Mesenchymal stem cell (in vitro differentiated cells and primary cell): Measurements from ENCODE around the gene IL12RB1.
"Not testable (repeated sequence)": the region's sequence is repeated elsewhere in the genome, so short reads cannot be mapped to it uniquely, and the experiment has no call there.

Experiments
- DNase-seq: peaks from one replicate; pipeline ENCODE4 v3.0.0-alpha.2; 2013
- H2AFZ ChIP-seq: one replicate; pipeline ENCODE4 v1.6.1; 2013; ENCODE audit warnings: low read depth, mild to moderate bottlenecking, control low read depth, inconsistent platforms, low read length, moderate library complexity
- H2AK5ac ChIP-seq: 2 replicates; pipeline ENCODE4 v1.6.1; 2013; ENCODE audit warnings: low read length, moderate library complexity, mild to moderate bottlenecking, inconsistent platforms; ENCODE audit not compliant: severe bottlenecking
- H2BK120ac ChIP-seq: one replicate; pipeline ENCODE4 v1.6.1; 2013; ENCODE audit warnings: low read depth, mild to moderate bottlenecking, inconsistent platforms, low read length, moderate library complexity
- H2BK12ac ChIP-seq, 2 experiments: one replicate each; pipeline ENCODE4 v1.6.1; 2013; ENCODE audit warnings: inconsistent platforms in 2 of 2, low read length in 2 of 2, mild to moderate bottlenecking in 2 of 2, moderate library complexity in 2 of 2, control low read depth in 1 of 2
- H2BK15ac ChIP-seq: one replicate; pipeline ENCODE4 v1.6.1; 2013; ENCODE audit warnings: mild to moderate bottlenecking, low read depth, inconsistent platforms; ENCODE audit not compliant: poor library complexity, severe bottlenecking
- H2BK5ac ChIP-seq: 2 replicates; pipeline ENCODE4 v1.6.1; 2013; ENCODE audit warnings: low read depth, mild to moderate bottlenecking, low read length, control low read depth, inconsistent platforms; ENCODE audit not compliant: poor library complexity, severe bottlenecking
- H3K14ac ChIP-seq, 2 experiments: one replicate each; pipeline ENCODE4 v1.6.1; 2013; ENCODE audit warnings: inconsistent platforms in 2 of 2, low read length in 2 of 2, control low read depth in 1 of 2, mild to moderate bottlenecking in 1 of 2, moderate library complexity in 1 of 2
- H3K18ac ChIP-seq, 2 experiments: one replicate each; pipeline ENCODE4 v1.6.1; 2013; ENCODE audit warnings: inconsistent platforms in 2 of 2, low read length in 2 of 2, control low read depth in 1 of 2, low read depth in 1 of 2, mild to moderate bottlenecking in 1 of 2
- H3K23ac ChIP-seq, 2 experiments: one replicate each; pipeline ENCODE4 v1.6.1; 2013; ENCODE audit warnings: inconsistent platforms in 2 of 2, low read length in 2 of 2, mild to moderate bottlenecking in 2 of 2, moderate library complexity in 2 of 2, control low read depth in 1 of 2
- H3K27ac ChIP-seq: 2 replicates; pipeline ENCODE4 v1.5.1; 2013; ENCODE audit warnings: mild to moderate bottlenecking, moderate library complexity, low read length, control low read depth, inconsistent platforms; ENCODE audit not compliant: poor library complexity, severe bottlenecking
- H3K27me3 ChIP-seq, 2 experiments: 2 replicates each; pipeline versions ENCODE4 v1.6.1 to v1.7.0; 2013; ENCODE audit warnings: low read length in 2 of 2, mild to moderate bottlenecking in 2 of 2, moderate library complexity in 2 of 2, control low read depth in 1 of 2, inconsistent platforms in 1 of 2; ENCODE audit not compliant: control insufficient read depth in 1 of 2, insufficient read depth in 1 of 2
- H3K36me3 ChIP-seq, 2 experiments: 2 replicates each; pipeline versions ENCODE4 v1.6.1 to v1.7.0; 2013; ENCODE audit warnings: low read length in 2 of 2, control low read depth in 1 of 2, inconsistent platforms in 1 of 2, low read depth in 1 of 2, mild to moderate bottlenecking in 1 of 2; ENCODE audit not compliant: insufficient read depth in 2 of 2, control insufficient read depth in 1 of 2
- H3K4ac ChIP-seq, 2 experiments: one replicate each; pipeline ENCODE4 v1.6.1; 2013; ENCODE audit warnings: inconsistent platforms in 2 of 2, low read length in 2 of 2, mild to moderate bottlenecking in 2 of 2, moderate library complexity in 2 of 2, control low read depth in 1 of 2, low read depth in 1 of 2
- H3K4me1 ChIP-seq: 2 replicates; pipeline ENCODE4 v1.6.1; 2013; ENCODE audit warnings: low read depth, low read length, control low read depth; ENCODE audit not compliant: control insufficient read depth, insufficient read depth
- H3K4me2 ChIP-seq: 2 replicates; pipeline ENCODE4 v1.6.1; 2013; ENCODE audit warnings: low read length, mild to moderate bottlenecking, inconsistent platforms; ENCODE audit not compliant: poor library complexity, severe bottlenecking
- H3K4me3 ChIP-seq, 2 experiments: 2 replicates each; pipeline versions ENCODE4 v1.5.1 to v1.7.0; 2013; ENCODE audit warnings: low read length in 2 of 2, mild to moderate bottlenecking in 2 of 2, control low read depth in 1 of 2, low read depth in 1 of 2; ENCODE audit not compliant: insufficient read depth in 1 of 2
- H3K79me1 ChIP-seq: replicated peaks from 2 replicates; pipeline ENCODE4 v1.6.1; 2013; ENCODE audit warnings: mild to moderate bottlenecking, control low read depth, low read length, inconsistent platforms; ENCODE audit not compliant: poor library complexity, severe bottlenecking
- H3K9ac ChIP-seq: 2 replicates; pipeline ENCODE4 v1.7.0; 2013; ENCODE audit warnings: mild to moderate bottlenecking, low read length, moderate library complexity
- H3K9me3 ChIP-seq: 2 replicates; pipeline ENCODE4 v1.7.0; 2013; ENCODE audit warnings: mild to moderate bottlenecking, low read length; ENCODE audit not compliant: control insufficient read depth
- H4K8ac ChIP-seq: one replicate; pipeline ENCODE4 v1.6.1; 2013; ENCODE audit warnings: inconsistent platforms, mild to moderate bottlenecking, low read length, moderate library complexity
- H4K91ac ChIP-seq: one replicate; pipeline ENCODE4 v1.6.1; 2013; ENCODE audit warnings: mild to moderate bottlenecking, low read length, inconsistent platforms
- WGBS: methylation state at CpG from one replicate; pipeline ENCODE4 v1.1.7; 2013; ENCODE audit warnings: mixed read lengths; 5-methylcytosine and 5-hydroxymethylcytosine counted together

The IL12RB1 gene

DNA sequence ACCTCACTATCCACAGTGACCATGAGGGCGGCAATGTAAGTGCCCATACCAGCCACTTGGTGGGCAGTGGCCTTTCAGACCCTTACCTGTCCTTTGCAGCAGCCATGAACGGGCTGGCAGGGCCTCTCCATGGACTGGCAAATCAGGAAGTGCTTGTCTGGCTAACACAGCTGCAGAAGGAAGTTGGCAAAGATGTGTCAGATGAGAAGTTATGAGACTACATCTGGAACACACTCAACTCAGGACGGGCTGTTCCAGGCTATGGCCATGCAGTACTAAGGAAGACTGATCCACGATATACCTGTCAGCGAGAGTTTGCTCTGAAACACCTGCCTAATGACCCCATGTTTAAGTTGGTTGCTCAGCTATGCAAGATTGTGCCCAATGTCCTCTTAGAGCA is 55.3 kb downstream of the IL12RB1 start:
- not testable (repeated sequence) for H3K23ac ChIP-seq, H3K27me3 ChIP-seq, H3K36me3 ChIP-seq, H3K9ac ChIP-seq, H3K4me2 ChIP-seq, H2BK5ac ChIP-seq, H2BK12ac ChIP-seq, H4K8ac ChIP-seq, H2AFZ ChIP-seq, H3K9me3 ChIP-seq, H4K91ac ChIP-seq, H2BK120ac ChIP-seq, H3K4ac ChIP-seq, H3K18ac ChIP-seq, H3K4me3 ChIP-seq, DNase-seq, H3K79me1 ChIP-seq, H2AK5ac ChIP-seq, H3K4me1 ChIP-seq, H3K27ac ChIP-seq, H3K14ac ChIP-seq, H2BK15ac ChIP-seq
- 82% methylated on average over 5 of the region's 5 CpGs for WGBS

DNA sequence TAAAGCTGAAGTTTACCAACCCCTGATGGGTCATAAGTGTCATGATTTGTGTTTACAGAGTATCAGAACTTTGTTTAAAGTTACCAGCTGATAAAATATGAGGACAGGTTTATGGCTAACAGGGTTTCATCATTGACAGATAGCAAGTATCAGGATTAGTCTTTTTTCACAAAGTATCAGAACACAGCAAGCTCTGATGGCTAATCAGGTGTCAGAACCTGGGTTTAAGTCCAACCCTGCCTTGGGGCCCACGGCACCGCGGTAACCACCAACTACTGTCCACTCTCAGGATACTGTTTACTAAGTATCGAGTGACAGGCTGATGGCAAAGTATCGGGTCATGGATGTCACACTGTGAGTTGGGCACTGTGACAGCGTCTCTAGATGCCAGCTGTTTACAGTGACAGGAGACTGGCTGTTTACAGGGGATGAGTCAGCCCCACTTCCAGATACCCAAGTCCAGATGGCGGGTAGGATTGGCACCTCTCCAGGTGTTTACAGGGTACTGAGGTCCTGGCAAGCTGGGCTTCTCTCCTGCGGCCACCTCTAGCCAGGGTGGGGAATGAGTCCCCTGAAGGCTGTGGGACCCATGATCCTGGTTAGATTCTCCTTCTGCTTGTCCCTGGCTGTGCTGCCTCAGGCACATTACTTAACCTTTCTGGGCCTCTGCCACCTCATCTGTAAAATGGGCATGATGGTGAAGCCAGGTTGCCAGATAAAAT is 57.0 kb downstream of the IL12RB1 start:
- Histone ChIP-seq H2BK5ac (no peak overlapping the region), H3K18ac (no peak overlapping the region), H3K27ac (no peak overlapping the region), H3K14ac (no peak overlapping the region), H2AK5ac (no peak overlapping the region), H4K91ac (no peak overlapping the region), H2BK120ac (no peak overlapping the region), H3K9ac (no peak overlapping the region), H2AFZ (no peak overlapping the region), H2BK15ac (no peak overlapping the region), H3K4ac (no peak overlapping the region), H2BK12ac (no peak overlapping the region), H3K9me3 (no peaks in the 10 kb centered on the region), H3K27me3 (no peaks in the 10 kb centered on the region), H3K79me1 (no peaks in the 10 kb centered on the region), H3K4me3 (no peak overlapping the region), H4K8ac (no peak overlapping the region), H3K4me1 (peaks cover 2% of the 10 kb centered on the region), H3K36me3 (no peaks in the 10 kb centered on the region), H3K4me2 (no peak overlapping the region), H3K23ac (no peak overlapping the region)
- DNase-seq, result peak; percentile 65
- WGBS, result 83% methylated on average over 8 of the region's 8 CpGs

DNA sequence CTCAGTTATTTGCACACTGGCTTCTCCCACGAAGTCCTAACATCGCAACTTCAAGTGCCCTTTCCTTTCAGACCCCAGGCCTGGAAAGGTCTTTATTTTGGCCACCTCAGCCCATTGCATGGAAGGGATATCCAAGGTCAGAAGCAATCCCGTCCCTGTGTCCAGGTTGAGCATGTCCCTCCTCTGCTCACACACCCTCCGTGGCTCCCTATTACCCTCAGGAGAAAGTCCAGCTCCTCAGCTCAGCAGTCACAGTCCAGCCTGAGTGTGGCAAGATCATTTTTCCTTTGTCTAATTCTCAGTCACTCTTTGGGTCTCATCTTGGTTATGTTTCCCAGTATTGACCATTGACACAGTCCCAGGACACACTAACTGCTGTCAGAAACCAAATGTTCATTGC is 59.6 kb downstream of the IL12RB1 start:
- 87% methylated on average over 4 of the region's 4 CpGs for WGBS
- no peak overlapping the region for H2BK120ac ChIP-seq
- no peak overlapping the region for H3K14ac ChIP-seq
- no peak overlapping the region for H2AK5ac ChIP-seq
- no peak overlapping the region for H3K9ac ChIP-seq
- no peak overlapping the region for H2BK5ac ChIP-seq
- H3K4me2 ChIP-seq, result no peak overlapping the region
- no peaks in the 10 kb centered on the region for H3K79me1 ChIP-seq
- H3K18ac ChIP-seq, result no peak overlapping the region
- no peak overlapping the region for H2BK15ac ChIP-seq
- no peak overlapping the region for H2AFZ ChIP-seq
- H4K8ac ChIP-seq, result peak overlapping the region; percentile 14
- H3K23ac ChIP-seq, result no peak overlapping the region
- no peaks in the 10 kb centered on the region for H3K36me3 ChIP-seq
- no peak overlapping the region for H3K27ac ChIP-seq
- no peaks in the 10 kb centered on the region for H3K9me3 ChIP-seq
- H2BK12ac ChIP-seq, result no peak overlapping the region
- DNase-seq, result no peak
- H3K27me3 ChIP-seq, result no peaks in the 10 kb centered on the region
- no peak overlapping the region for H4K91ac ChIP-seq
- peaks cover 12% of the 10 kb centered on the region for H3K4me1 ChIP-seq
- H3K4ac ChIP-seq, result no peak overlapping the region
- no peak overlapping the region for H3K4me3 ChIP-seq

DNA sequence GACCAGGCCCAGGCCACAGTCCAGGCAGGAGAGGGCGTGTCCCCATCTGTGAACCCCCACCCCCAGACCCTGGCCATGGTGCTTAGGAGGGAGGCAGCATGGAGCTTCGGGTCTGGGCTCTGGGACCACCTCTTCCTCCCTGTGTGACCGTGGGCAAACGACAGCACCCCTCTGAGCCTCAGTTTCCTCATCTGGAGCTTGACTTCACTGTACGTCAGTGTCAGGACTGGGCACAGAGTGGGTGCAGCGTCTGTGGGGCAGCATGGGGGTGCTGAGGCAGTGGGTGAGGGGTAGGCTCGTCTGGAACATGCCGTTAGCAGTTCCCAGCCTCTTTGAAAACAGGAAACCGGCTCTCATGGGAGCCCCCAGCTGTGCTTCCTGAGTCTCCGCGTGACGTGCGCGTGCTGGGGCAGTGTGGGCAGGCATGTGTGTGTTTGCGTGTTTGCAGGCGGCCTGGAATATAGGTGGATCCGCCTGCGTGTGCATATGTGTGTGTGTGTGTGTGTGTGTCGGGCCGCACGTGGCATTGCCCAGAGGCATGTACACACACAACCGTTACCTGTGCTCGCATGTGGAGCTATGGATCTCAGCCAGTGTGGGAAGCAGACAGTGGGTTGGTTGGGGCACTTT is 63.0 kb downstream of the IL12RB1 start:
- H2BK120ac ChIP-seq, result peak overlapping the region; percentile 92
- no peak overlapping the region for H3K4me3 ChIP-seq
- peak overlapping the region in 1 of 2 experiments; percentile 23 for H3K14ac ChIP-seq
- H3K36me3 ChIP-seq, result no peaks in the 10 kb centered on the region
- H2BK15ac ChIP-seq, result no peak overlapping the region
- peak; percentile 85 for DNase-seq
- H3K9me3 ChIP-seq, result no peaks in the 10 kb centered on the region
- H3K4ac ChIP-seq, result peak overlapping the region; percentile 62 to 94
- H3K79me1 ChIP-seq, result no peaks in the 10 kb centered on the region
- H3K4me1 ChIP-seq, result peaks cover 29% of the 10 kb centered on the region
- peak overlapping the region; percentile 7 for H2AFZ ChIP-seq
- WGBS, result 68% methylated on average over 23 of the region's 23 CpGs
- no peak overlapping the region for H3K27ac ChIP-seq
- peak overlapping the region; percentile 97 for H4K91ac ChIP-seq
- H3K9ac ChIP-seq, result peak overlapping the region; percentile 18
- no peak overlapping the region for H3K4me2 ChIP-seq
- peak overlapping the region; percentile 95 for H4K8ac ChIP-seq
- no peak overlapping the region for H2BK5ac ChIP-seq
- H3K18ac ChIP-seq, result peak overlapping the region; percentile 83 to 90
- H2BK12ac ChIP-seq, result peak overlapping the region; percentile 51 to 88
- no peaks in the 10 kb centered on the region for H3K27me3 ChIP-seq
- no peak overlapping the region for H3K23ac ChIP-seq
- no peak overlapping the region for H2AK5ac ChIP-seq
